IPS-NIHi7 (cell line): ENCODE results near the gene EPHA4.

Experiments used
- DNase-seq: peaks from one replicate; pipeline ENCODE4 v3.0.0; 2012; ENCODE audit warnings: mixed read lengths; ENCODE audit errors: extremely low spot score

Gene EPHA4

DNA sequence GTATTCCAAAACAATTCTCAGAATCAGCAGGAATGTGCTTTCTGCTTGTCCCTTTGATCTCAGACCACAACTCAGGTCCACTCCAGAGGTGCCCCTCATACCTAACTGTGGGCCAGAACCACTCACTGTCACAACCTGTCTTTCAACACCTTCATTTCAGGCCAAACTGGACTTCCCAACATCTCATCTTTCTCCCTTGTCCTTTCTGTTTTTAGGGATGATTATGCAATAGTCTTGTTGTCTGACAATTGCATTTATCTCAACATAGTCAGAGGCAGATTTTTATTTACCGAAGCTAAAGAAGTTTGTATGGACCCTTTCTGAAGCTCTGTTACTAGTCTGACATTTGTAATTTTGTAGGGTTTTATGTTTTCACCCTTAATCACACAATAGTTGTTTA, 95.9 kb downstream of the EPHA4 start:
- no peak for DNase-seq

DNA sequence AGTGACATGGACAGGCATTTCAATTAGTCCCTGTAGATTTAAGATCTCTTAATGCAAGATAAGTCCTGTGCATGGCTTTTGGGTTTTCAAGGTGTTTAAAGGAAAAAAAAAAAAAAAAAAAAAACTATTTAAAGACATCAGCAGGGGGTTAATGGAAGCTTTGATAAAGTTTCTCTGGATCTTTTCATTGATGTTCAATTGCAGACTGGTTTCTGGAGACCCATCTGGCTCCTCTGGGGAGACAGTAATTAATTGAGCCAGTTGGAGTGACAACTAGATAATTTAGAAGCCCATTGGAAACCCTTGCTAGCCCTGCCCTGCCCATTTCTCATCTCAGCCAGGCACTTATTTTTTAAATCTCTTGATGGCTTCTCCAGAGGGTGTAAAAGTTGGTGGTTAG, 98.7 kb downstream of the EPHA4 start:
- no peak for DNase-seq

DNA sequence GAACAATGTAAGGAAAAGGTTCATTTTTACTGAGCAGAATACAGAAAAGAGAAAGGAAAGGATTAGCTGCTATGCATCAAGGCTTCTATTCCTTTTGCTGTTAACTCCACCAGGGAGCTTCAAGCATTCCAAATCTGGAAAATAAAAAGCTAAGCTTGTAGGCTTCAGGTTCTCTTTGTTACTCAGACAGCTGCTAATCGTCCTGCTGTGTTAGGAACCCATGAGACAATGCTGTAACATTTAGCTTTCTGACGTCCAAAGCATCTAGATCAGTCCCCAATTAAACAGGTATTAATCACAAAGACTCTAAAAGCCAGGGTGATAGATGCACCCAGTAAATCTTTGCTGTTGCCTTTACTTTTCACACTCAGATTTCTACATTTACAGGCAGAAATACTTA, 103.8 kb downstream of the EPHA4 start:
- peak; percentile 27 for DNase-seq

GRCh38 chr2:221467610-221468009, 104.5 kb downstream of the EPHA4 start:
- no peak for DNase-seq

DNA sequence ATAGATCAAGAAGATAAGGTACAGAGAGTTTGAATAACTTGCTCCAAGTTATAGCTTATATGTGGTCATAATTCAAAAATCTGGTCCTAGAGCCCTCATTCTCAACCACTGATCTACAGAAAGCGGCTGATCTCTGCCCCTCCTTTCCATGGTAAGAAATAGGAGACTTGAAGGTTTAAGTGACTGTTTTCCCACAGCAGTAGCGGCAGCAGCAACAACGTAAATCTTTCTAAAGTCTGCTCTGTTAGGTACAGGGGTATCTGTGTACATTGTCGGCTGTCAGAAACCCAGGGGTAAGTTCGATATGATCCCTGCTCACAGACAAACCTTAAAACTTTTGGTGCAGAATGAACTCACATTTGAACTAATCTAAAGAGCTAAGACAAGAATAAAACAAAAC, 105.4 kb downstream of the EPHA4 start:
- DNase-seq = no peak

- no peak for DNase-seq
Measured at GRCh38 chr2:221465776-221466175, 106.3 kb downstream of the EPHA4 start.

- no peak for DNase-seq
Measured at GRCh38 chr2:221464971-221465370, 107.1 kb downstream of the EPHA4 start.

DNA sequence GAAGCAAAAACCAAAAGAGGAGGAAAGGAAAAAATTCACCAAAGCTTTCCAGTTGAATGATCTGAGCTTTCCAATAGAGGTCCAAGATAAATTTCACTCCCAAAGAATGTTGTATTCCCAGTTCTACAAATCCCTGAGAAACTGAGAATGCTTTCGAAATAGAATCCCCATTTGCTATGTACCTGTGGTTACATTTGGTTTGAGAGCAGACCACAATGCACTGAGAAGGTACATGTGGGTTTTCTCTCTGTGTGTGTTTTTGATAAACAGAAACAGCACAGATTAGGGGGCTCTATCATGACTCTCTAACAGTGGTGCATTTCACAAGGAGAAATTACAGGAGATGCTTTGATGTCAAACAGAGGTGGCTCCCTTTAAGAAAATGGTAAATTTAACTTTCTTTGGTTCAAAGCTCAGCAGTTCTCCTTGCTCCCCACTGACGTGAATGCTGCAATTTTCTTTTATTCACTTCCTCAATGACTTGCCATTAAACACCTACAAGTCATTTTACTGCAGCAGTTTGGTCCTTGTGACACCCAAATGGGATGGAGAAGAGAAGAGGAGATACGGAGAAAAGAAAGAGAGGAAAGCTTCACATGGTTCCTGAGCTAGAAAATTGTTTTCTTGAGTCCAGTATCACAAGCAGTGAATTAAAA, 108.7 kb downstream of the EPHA4 start:
- DNase-seq = no peak

GRCh38 chr2:221461901-221462300, 110.2 kb downstream of the EPHA4 start:
- no peak for DNase-seq

- no peak for DNase-seq
Measured at GRCh38 chr2:221460136-221460535, 112.0 kb downstream of the EPHA4 start.

DNA sequence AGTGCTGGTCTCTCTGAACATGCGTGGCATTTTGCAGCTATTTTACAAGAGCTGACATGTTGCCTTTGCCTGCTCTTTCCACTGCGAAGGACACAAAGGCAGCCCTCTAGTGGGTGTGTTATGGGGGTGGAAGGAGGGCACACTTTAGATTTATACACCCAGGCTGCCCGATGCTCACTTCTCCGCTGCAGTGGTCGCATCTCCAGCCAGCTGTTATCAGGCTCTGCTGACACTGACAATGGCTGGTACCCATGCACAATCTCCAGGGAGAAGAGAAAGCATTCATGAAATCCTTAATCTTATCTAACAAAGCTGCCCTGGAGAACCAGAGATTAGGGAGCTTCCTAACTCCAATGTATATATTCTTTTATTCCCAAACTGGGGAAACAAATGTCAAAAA, 113.5 kb downstream of the EPHA4 start:
- no peak for DNase-seq

DNA sequence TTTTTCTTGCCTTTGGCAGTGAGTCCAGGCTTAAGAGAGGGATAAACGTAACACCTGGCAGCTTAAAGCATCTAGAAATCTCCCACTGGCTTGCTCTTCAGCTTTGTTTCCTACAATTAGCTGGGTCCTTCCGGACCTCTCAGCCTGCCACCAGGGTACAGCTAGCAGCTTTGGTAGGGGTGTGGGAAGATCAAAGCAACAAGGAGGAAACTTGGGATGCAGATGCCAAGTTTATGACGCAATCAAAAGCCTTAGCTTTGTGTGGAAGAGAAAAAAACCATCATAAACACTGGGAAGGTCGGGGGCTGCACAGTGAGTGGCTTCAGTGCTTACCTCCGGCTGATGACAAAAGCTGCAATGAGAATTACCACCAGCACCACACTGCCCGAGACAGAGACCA, 116.9 kb downstream of the EPHA4 start:
- DNase-seq = no peak

DNA sequence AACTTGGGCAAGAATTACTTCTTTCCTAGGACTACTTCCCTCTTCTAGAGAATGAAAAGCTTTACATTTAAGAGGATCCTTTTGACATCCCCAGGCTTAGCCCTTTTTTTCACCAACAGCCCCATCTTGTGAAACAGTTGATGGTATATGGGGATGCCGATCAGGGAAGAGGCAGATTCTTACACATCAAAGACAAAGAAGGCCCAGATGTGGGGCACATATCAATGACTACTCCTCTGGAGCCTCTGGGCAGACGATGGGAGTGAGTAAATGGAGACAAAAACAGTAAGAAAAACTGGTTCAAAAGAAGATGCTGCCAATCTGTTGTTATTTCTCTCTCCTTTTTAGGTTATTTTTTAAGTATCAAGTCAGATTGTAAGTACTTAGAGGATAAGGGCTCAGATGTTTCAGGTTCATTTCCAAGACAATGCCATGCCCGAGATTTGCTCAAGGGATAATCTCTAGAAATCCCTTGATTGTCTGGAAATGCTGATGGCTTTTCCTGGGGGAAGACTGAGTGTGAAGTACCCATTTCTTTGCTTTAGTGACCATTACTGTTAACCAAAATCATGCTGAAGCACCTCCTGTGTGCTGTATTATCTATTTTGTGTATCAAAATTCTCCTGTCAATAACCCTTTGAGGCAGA, 117.5 kb downstream of the EPHA4 start:
- DNase-seq = no peak

GRCh38 chr2:221451862-221452788, 120.0 kb downstream of the EPHA4 start:
- DNase-seq = no peak

GRCh38 chr2:221450280-221450679, 121.8 kb downstream of the EPHA4 start:
- DNase-seq = no peak

DNA sequence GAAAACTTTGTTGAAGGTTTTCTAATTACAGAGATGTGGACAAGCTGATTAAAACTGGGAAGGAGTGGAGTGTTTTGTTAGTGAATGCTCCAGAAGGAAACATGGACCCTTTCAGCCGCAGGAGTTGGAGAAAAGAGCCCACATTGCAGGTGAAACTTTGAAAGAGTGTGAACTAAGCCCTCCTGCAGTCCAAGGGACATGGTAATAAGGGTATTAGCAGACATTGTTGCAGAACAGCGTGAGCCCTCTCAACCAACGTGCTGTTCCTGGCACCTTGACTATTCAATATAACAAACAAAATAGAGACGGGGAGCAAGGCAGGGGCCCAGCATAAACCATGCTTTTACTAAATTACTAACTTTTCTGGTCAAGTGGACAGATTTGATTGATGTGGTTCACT, 122.7 kb downstream of the EPHA4 start:
- no peak for DNase-seq

- no peak for DNase-seq
Measured at GRCh38 chr2:221448844-221449390, 123.2 kb downstream of the EPHA4 start.

DNA sequence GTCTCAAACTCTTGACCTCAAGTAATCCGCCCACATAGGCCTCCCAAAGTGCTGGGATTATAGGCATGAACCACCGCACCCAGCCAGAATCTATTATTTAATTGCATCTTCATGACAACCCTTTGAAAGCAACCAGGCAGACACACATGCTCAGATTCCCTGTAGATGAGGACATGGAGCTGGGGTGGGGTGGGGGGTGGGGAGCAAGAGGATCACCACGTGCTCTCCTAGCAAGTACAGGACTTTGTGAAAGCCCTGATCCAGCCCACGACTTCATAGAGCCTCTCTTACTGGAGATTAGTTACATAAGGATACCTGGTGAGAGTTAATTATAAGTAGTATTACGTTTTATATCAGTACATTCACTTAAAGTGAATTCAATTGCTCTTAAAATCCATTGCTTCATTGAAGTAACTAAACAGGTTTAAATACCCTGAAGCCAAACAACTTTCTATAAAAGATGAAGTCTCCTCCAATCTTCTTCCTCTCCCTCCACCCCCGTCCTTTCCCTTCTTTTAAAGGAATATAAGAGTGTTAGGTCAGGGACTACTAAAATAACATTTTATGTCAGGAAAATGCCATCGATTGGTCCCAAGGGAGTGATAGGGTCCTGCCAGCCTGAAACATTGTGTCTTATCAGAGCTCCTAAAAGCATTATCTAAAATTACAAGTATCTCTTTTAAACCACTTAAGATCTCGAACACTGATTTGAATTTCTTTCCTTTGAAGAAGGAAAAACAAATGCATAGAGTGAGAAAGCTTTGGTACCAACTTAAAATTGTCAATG, 123.9 kb downstream of the EPHA4 start:
- DNase-seq = no peak

GRCh38 chr2:221447310-221447709, 124.8 kb downstream of the EPHA4 start:
- DNase-seq = peak; percentile 53

GRCh38 chr2:221446140-221446539, 126.0 kb downstream of the EPHA4 start:
- no peak for DNase-seq

GRCh38 chr2:221444106-221444505, 128.0 kb downstream of the EPHA4 start:
- DNase-seq = no peak

GRCh38 chr2:221443645-221444044, 128.5 kb downstream of the EPHA4 start:
- no peak for DNase-seq
